ENCODE data around the gene RSRC2.
"Not testable (repeated sequence)": the region's sequence is repeated elsewhere in the genome, so short reads cannot be mapped to it uniquely, and the experiment has no call there.

Gene RSRC2

DNA sequence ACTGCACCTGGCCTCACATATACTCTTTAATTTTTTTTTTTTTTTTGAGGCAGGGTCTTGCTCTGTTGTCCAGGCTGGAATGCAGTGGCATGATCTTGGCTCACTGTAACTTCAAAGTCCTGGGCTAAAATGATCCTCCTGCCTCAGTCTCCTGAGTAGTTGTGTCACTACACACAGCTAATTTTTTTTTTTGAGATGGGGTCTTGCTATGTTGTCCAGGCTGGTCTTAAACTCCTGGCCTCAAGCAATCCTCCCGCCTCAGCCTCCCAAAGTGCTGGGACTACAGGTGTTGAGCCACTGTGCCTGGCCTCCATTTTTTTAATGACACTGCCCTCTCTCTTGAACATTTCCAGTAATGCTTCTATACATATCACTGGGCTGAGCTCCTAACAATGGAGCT, 42.4 kb downstream of the RSRC2 start:
- DNase-seq, result not testable (repeated sequence)

DNA sequence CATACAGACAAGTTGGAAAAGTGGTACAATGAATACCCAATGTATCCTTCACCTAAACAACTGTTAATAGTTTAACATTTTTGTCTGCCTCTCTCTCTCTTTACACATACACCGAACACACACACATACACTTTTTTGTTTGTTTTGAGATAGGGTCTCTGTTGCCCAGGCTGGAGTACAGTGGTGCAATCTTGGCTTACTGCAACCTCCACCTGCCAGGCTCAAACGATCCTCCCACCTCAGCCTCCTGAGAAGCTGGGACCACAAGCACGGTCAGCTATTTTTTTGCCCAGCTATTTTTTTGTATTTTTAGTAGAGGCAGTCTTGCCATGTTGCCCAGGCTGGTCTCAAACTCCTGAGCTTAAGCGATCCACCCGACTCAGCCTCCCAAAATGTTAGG, 42.8 kb downstream of the RSRC2 start:
- no peak for DNase-seq

DNA sequence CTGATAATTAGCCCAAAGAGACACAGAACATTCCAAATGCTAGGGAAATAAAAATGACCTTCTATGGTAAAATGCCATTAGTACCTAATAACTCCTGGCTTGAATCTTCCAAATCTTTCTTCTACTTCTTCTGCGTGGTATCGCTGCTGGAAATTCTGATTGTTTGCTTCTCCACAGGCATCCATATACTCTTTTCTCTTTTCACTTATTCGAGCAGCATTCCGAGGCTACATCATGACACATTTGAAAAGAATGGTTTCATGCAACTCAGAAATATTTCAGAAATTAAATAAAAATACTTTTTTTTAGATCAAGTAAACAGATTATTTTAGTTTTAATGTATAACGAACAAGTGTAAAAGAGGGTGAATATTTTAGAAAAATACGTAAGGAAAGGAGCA, 44.9 kb downstream of the RSRC2 start:
- no peak for DNase-seq

DNA sequence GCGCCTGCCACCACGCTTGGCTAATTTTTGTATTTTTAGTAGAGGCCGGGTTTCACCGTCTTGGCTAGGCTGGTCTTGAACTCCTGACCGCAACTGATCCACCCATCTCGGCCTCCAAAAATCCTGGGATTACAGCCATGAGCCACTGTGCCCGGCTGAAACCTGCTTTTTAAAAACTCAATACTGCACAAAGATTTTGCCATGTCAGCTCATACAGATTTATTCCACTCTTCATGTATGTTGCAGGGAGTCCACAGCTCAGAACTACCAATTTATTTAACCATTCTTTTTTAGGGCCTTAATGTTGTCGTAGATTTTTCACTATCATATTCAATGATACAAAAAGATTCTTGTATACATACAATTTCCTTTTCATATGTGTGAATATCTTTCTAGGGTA, 46.0 kb downstream of the RSRC2 start:
- DNase-seq, result no peak

- DNase-seq, result no peak
Observed at GRCh38 chr12:122474324-122474716, 52.4 kb downstream of the RSRC2 start.

- DNase-seq, result no peak
Observed at GRCh38 chr12:122473543-122474323, 53.0 kb downstream of the RSRC2 start.

- no peak for DNase-seq
Observed at GRCh38 chr12:122471324-122472226, 55.2 kb downstream of the RSRC2 start.

GRCh38 chr12:122470576-122470975, 56.2 kb downstream of the RSRC2 start:
- DNase-seq, result not testable (repeated sequence)

- not testable (repeated sequence) for DNase-seq
Observed at GRCh38 chr12:122469856-122470255, 56.9 kb downstream of the RSRC2 start.

DNA sequence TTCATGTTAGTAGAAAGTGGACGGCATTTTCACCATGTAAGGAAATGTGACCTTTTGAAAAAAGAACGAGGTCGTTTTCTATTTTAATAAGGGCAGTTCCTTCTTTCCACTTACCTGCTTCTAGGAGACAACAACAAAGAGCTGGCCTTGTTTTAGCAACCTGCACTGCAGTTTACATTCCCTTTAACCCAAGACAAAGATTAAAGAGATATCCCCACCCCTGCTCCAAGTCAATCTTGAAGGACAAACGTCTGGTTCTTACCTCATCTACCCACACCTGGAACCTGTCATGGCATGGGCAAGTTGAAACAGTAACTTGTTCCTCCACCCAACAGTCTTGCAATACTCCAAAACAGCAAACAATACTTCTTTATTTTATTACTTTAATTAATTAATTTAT, 58.8 kb downstream of the RSRC2 start:
- DNase-seq, result no peak

DNA sequence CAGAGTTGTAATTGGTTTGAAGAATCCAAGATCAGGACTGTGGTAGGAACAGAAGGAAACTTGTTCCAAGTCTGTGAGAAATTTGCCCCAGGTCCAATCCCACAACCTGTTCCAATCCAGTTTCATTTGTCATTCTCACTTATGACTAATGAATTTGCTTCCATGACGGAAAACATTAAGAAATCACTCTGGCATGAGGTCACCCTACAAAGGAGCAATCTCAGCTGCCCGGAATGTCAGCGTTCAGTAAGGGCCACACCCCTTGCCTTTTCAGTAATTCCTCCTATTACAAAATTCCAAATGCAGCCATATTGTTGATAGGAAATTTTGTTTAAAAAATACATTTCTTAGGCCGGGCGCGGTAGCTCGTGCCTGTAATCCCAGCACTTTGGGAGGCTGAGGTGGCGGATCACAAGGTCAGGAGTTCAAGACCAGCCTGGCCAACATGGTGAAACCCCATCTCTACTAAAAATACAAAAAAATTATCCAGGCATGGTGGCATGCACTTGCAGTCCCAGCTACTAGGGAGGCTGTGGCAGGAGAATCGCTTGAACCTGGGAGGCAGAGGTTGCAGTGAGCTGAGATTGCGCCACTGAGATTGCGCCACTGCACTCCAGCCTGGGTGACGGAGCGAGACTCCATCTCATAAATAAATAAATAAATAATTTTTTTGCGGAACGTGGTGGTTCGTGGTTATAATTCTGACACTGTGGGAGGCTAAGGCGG, 62.3 kb downstream of the RSRC2 start:
- DNase-seq, result not testable (repeated sequence)

GRCh38 chr12:122460641-122461040, 66.1 kb downstream of the RSRC2 start:
- no peak for DNase-seq

- DNase-seq, result no peak
Observed at GRCh38 chr12:122460061-122460460, 66.7 kb downstream of the RSRC2 start.

- no peak for DNase-seq
Observed at GRCh38 chr12:122459211-122459610, 67.5 kb downstream of the RSRC2 start.

GRCh38 chr12:122458105-122459035, 68.4 kb downstream of the RSRC2 start:
- no peak for DNase-seq

- DNase-seq, result no peak
Observed at GRCh38 chr12:122457627-122458026, 69.1 kb downstream of the RSRC2 start.

DNA sequence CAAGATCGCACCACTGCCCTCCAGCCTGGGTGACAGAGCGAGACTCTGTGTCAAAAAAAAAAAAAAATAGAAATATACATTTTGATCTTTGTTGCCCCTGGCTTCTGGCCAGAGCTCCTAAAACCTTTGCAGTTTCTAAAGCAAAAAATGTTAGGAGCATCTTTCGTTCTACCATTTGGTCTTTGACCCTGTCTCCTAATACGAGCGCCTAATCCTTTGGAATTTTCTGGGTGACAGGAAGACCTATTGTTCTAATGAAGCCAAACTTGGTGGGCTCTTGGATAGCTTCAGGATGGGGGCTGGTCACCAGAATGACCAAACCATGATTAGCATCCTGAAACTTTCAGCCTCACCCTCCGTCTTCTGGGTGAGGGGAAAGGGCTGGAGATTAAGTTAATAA, 72.0 kb downstream of the RSRC2 start:
- DNase-seq, result no peak

- no peak for DNase-seq
Observed at GRCh38 chr12:122454250-122454721, 72.5 kb downstream of the RSRC2 start.

All from cortex of kidney (tissue), 1 donor.